H1 (cell line): ENCODE data around the gene FXYD7. TPM values are rescaled to one million over a fixed set of nuclear protein-coding genes. Genes with fewer than 3 reads are reported as not detected.

ENCODE experiments used
- ASH2L ChIP-seq: fragments of 200-600, 300-600 bp; sonication (generic); IDR thresholded peaks from one replicate; pipeline ENCODE4 v1.7.1; 2017; ENCODE audit warnings: low read length
- BRCA1 ChIP-seq: IDR thresholded peaks from 2 replicates; pipeline ENCODE4 v1.6.1; 2012; ENCODE audit warnings: low read depth, low read length, improper control_type of control experiment
- E2F6 ChIP-seq: IDR thresholded peaks from 2 replicates; pipeline ENCODE4 v1.6.1; 2012; ENCODE audit warnings: inconsistent platforms
- EGR1 ChIP-seq: IDR thresholded peaks from 2 replicates; pipeline ENCODE4 v1.6.1; 2011; ENCODE audit warnings: low read depth, low read length, borderline replicate concordance
- HDAC2 ChIP-seq, 2 experiments: fragments of 300-600 bp in 1 of 2; sonication (generic) in 1 of 2; IDR thresholded peaks; 2 replicates each; pipeline ENCODE4 v1.6.1; 2011 to 2012; ENCODE audit warnings: low read depth in 2 of 2, low read length in 2 of 2, mild to moderate bottlenecking in 2 of 2, moderate library complexity in 2 of 2, borderline replicate concordance in 1 of 2, inconsistent platforms in 1 of 2
- KDM1A ChIP-seq: fragments of 200-600, 300-600 bp; sonication (generic); IDR thresholded peaks from 2 replicates; pipeline ENCODE4 v1.7.1; 2016; ENCODE audit warnings: mild to moderate bottlenecking, low read length, borderline replicate concordance
- MAX ChIP-seq: IDR thresholded peaks from 2 replicates; pipeline ENCODE4 v1.6.1; 2012; ENCODE audit warnings: inconsistent platforms
- PHF8 ChIP-seq: fragments of 200-600 bp; sonication (generic); conservative IDR thresholded peaks from 2 replicates; pipeline ENCODE4 v1.7.1; 2012; ENCODE audit warnings: low read depth, mild to moderate bottlenecking, inconsistent platforms, low read length, moderate library complexity
- POU5F1 ChIP-seq: IDR thresholded peaks from 2 replicates; pipeline ENCODE4 v1.6.1; 2011; ENCODE audit warnings: low read depth, mild to moderate bottlenecking, low read length, moderate library complexity
- RAD21 ChIP-seq, 2 experiments: IDR thresholded peaks in 1 of 2; conservative IDR thresholded peaks in 1 of 2; 2 replicates each; pipeline ENCODE4 v1.6.1; 2011; ENCODE audit warnings: low read depth in 2 of 2, low read length in 2 of 2, improper control_type of control experiment in 1 of 2, inconsistent platforms in 1 of 2, mild to moderate bottlenecking in 1 of 2, moderate library complexity in 1 of 2
- RXRA ChIP-seq: IDR thresholded peaks from 2 replicates; pipeline ENCODE4 v1.6.1; 2011; ENCODE audit warnings: low read depth, mild to moderate bottlenecking, low read length, moderate library complexity; ENCODE audit not compliant: insufficient read depth
- SAP30 ChIP-seq: fragments of 300-600 bp; sonication (generic); IDR thresholded peaks from 2 replicates; pipeline ENCODE4 v1.7.1; 2012; ENCODE audit warnings: low read length, moderate library complexity, mild to moderate bottlenecking, inconsistent platforms; ENCODE audit not compliant: insufficient read depth, insufficient replicate concordance
- SIN3A ChIP-seq, 2 experiments: IDR thresholded peaks in 1 of 2; conservative IDR thresholded peaks in 1 of 2; 2 replicates each; pipeline ENCODE4 v1.6.1; 2011 to 2012; ENCODE audit warnings: low read length in 2 of 2, improper control_type of control experiment in 1 of 2, low read depth in 1 of 2, mild to moderate bottlenecking in 1 of 2
- TAF1 ChIP-seq: IDR thresholded peaks from 2 replicates; pipeline ENCODE4 v1.6.1; 2011; ENCODE audit warnings: mild to moderate bottlenecking, low read depth, low read length
- YY1 ChIP-seq: IDR thresholded peaks from 2 replicates; pipeline ENCODE4 v1.6.1; 2011; ENCODE audit warnings: low read depth, mild to moderate bottlenecking, low read length
- polyA plus RNA-seq, 7 experiments: library from polyadenylated mRNA; depleted of rRNA in 3 of 7; stranded (reverse) in 5 of 7; unstranded in 2 of 7; fragments of >200 nt in 5 of 7; fragments of 200-250 nt in 2 of 7; gene quantifications; 1 replicate in 5 of 7; 2 replicates in 1 of 7; 4 replicates in 1 of 7; pipeline versions ENCODE4 v1.2.1 to v1.2.3, GENCODE V29; 2011 to 2013; ENCODE audit warnings: missing spikeins in 2 of 7, mixed read lengths in 2 of 7
- total RNA-seq: library from RNA; stranded (reverse); fragmentation: NEBNext Ultra II Directional; extraction: Animal tissue kit (Norgen Biotek cat#: 25700); gene quantifications from 2 replicates; pipeline ENCODE4 v1.2.1, GENCODE V29; 2021

Gene FXYD7
- total and polyA plus RNA-seq, 2 of the 8 experiments (the other 6 are each of a cell fraction or from before 2014, with no cell fraction given) = 12.1 to 14.3 TPM

DNA sequence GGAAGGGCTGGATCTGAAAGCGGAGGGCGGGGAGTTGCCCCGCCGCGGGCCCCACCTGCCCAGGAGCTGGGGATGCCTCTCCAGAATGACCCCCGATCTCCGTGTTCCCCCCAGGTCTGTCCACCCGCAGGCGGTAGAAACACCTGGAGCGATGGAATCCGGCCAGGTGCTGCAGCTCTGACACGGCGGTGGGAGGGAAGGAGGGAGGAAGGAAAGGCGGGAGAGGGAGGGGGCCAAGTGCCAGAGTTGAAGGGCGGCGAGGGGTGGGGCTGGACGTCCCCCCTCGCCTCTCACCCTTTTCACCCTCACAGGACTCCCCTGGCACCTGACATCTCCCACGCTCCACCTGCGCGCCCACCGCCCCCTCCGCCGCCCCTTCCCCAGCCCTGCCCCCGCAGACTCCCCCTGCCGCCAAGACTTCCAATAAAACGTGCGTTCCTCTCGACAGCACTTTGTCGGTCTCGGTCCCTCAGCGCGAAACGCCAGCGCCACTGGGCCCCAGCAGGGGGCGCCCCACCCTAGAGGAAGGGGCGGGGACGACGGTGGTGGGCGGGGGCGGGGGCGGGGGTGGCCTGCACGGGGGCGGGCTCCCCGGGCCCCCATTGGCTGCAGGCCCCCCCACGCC, 337 bp upstream of the FXYD7 start (continued):
- TF ChIP-seq E2F6 (peak; percentile 39; the same call in 1 of the 2 replicates), KDM1A (no peak), EGR1 (no peak), SAP30 (no peak), YY1 (no peak), MAX (peak; percentile 46), POU5F1 (no peak), PHF8 (no peak), SIN3A (conservative IDR thresholded peaks at IDR 0.05 in 1 of 2, IDR thresholded peaks at IDR 0.05 in 1 of 2; ENCODE audit: low read depth in 1 of 2, low read length in 2 of 2) (no peak), BRCA1 (no peak), ASH2L (peak; percentile 38), TAF1 (peak; percentile 11; the same call in 1 of the 2 replicates), RXRA (no peak), HDAC2 (IDR thresholded peaks at IDR 0.05; ENCODE audit: borderline replicate concordance in 1 of 2, low read depth in 2 of 2, low read length in 2 of 2) (no peak), RAD21 (IDR thresholded peaks at IDR 0.05 in 1 of 2, conservative IDR thresholded peaks at IDR 0.05 in 1 of 2; ENCODE audit: low read depth in 2 of 2, low read length in 2 of 2) (peak in 1 of 2 experiments; percentile 56; a peak in 3 of 4 replicates)
